Measurements from ENCODE around the gene FOXQ1. TPM values are rescaled to one million over a fixed set of nuclear protein-coding genes. Genes with fewer than 3 reads are reported as not detected.
A peak's percentile ranks its signal among the peaks of the same experiment; 100 is the strongest.

The FOXQ1 gene
- total and polyA plus RNA-seq, 2 of the 13 experiments (the other 11 are each of a cell fraction or from before 2014, with no cell fraction given), result 35.2 to 39.8 TPM

GRCh38 chr6:1313767-1314503 lies 2.0 kb downstream of the FOXQ1 start (continued):
- TF ChIP-seq HNRNPLL (IDR thresholded peaks at IDR 0.05; ENCODE audit: low read depth, low read length, poor library complexity, severe bottlenecking), result peak; percentile 95
- no peak for TF ChIP-seq ZNF703 (CRISPR knock-in tag; IDR thresholded peaks at IDR 0.05; ENCODE audit: borderline replicate concordance)
- TF ChIP-seq HNF4A (CRISPR knock-in tag; IDR thresholded peaks at IDR 0.05), result peak; percentile 92
- TF ChIP-seq ZNF549 (CRISPR knock-in tag; IDR thresholded peaks at IDR 0.05), result peak; percentile 74; the same call in 1 of the 2 replicates
- TF ChIP-seq ZNF609 (CRISPR knock-in tag; IDR thresholded peaks at IDR 0.05; ENCODE audit: borderline replicate concordance), result peak; percentile 19; the same call in 1 of the 2 replicates
- 0 out of 2 replicates have a peak, but pooled peaks have one; percentile 21 for TF ChIP-seq ESRRA (CRISPR knock-in tag; IDR thresholded peaks at IDR 0.05; ENCODE audit: low read depth)
- TF ChIP-seq ZNF766 (CRISPR knock-in tag; IDR thresholded peaks at IDR 0.05; ENCODE audit: borderline replicate concordance), result peak; percentile 66; the same call in 1 of the 2 replicates
- no peak for TF ChIP-seq PCBP1 (IDR thresholded peaks at IDR 0.05; ENCODE audit: borderline replicate concordance, low read depth, low read length)
- 0 out of 2 replicates have a peak, but pooled peaks have one; percentile 21 for TF ChIP-seq ZNF24 (IDR thresholded peaks at IDR 0.05)
- TF ChIP-seq ZIK1 (CRISPR knock-in tag; IDR thresholded peaks at IDR 0.05; ENCODE audit: borderline replicate concordance, low read depth), result peak; percentile 42; the same call in 1 of the 2 replicates
- TF ChIP-seq AGO2 (optimal IDR thresholded peaks at IDR 0.05; ENCODE audit: low read depth, low read length), result peak; percentile 99
- TF ChIP-seq NFE2L1 (CRISPR knock-in tag; IDR thresholded peaks at IDR 0.05; ENCODE audit: borderline replicate concordance), result no peak
- TF ChIP-seq JDP2 (CRISPR knock-in tag; IDR thresholded peaks at IDR 0.05; ENCODE audit: borderline replicate concordance), result no peak; the same call in 1 of the 2 replicates
- TF ChIP-seq ATF1 (CRISPR knock-in tag; IDR thresholded peaks at IDR 0.05), result no peak
- TF ChIP-seq ZHX1 (CRISPR knock-in tag; IDR thresholded peaks at IDR 0.05; ENCODE audit: low read depth), result 0 out of 2 replicates have a peak, but pooled peaks have one; percentile 18
- no peak for TF ChIP-seq SP140L (CRISPR knock-in tag; IDR thresholded peaks at IDR 0.05; ENCODE audit: borderline replicate concordance)
- no peak for TF ChIP-seq NPAS2 (CRISPR knock-in tag; IDR thresholded peaks at IDR 0.05; ENCODE audit: borderline replicate concordance)
- TF ChIP-seq SOX6 (IDR thresholded peaks at IDR 0.05), result no peak
- peak; percentile 20; the same call in 1 of the 2 replicates for TF ChIP-seq SOX6 (CRISPR knock-in tag; IDR thresholded peaks at IDR 0.05)
- TF ChIP-seq PAF1 (CRISPR knock-in tag; IDR thresholded peaks at IDR 0.05), result 0 out of 2 replicates have a peak, but pooled peaks have one; percentile 80
- peak; percentile 77 for TF ChIP-seq SKI (IDR thresholded peaks at IDR 0.05; ENCODE audit: partially characterized antibody)
- TF ChIP-seq ZKSCAN1 (IDR thresholded peaks at IDR 0.05; ENCODE audit: low read length), result no peak
- no peak for TF ChIP-seq ZNF550 (CRISPR knock-in tag; IDR thresholded peaks at IDR 0.05; ENCODE audit: borderline replicate concordance)
